Fibroblast of villous mesenchyme (primary cell): ENCODE measurements around the gene ADARB2. TPM values are rescaled to one million over a fixed set of nuclear protein-coding genes. Genes with fewer than 3 reads are reported as not detected.
"Not testable (repeated sequence)": the region's sequence is repeated elsewhere in the genome, so short reads cannot be mapped to it uniquely, and the experiment has no call there.

Experiments used
- DNase-seq: peaks from one replicate; pipeline ENCODE4 v3.0.0-alpha.2; 2010; ENCODE audit warnings: low read depth
- H3K4me3 ChIP-seq: 2 replicates; pipeline ENCODE4 v1.5.1; 2011; ENCODE audit warnings: low read depth, mild to moderate bottlenecking, low read length
- total RNA-seq: library from RNA; depleted of rRNA; stranded (reverse); fragments of >200 nt; gene quantifications from 2 replicates; pipeline ENCODE4 v1.2.3, GENCODE V29; 2012
- TF ChIP-seq, protein P1 (sequence below): IDR thresholded peaks from 2 replicates; pipeline ENCODE4 v1.5.1; 2012; ENCODE audit warnings: low read depth, mild to moderate bottlenecking, low read length; ENCODE audit not compliant: insufficient read depth

Gene ADARB2
- total RNA-seq, 1 donor, result not detected

- TF ChIP-seq, protein P1, sequence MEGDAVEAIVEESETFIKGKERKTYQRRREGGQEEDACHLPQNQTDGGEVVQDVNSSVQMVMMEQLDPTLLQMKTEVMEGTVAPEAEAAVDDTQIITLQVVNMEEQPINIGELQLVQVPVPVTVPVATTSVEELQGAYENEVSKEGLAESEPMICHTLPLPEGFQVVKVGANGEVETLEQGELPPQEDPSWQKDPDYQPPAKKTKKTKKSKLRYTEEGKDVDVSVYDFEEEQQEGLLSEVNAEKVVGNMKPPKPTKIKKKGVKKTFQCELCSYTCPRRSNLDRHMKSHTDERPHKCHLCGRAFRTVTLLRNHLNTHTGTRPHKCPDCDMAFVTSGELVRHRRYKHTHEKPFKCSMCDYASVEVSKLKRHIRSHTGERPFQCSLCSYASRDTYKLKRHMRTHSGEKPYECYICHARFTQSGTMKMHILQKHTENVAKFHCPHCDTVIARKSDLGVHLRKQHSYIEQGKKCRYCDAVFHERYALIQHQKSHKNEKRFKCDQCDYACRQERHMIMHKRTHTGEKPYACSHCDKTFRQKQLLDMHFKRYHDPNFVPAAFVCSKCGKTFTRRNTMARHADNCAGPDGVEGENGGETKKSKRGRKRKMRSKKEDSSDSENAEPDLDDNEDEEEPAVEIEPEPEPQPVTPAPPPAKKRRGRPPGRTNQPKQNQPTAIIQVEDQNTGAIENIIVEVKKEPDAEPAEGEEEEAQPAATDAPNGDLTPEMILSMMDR, result no peak
- H3K4me3 ChIP-seq, result no peak overlapping the region
- DNase-seq, result no peak
Observed at GRCh38 chr10:1331560-1331959, 405.8 kb downstream of the ADARB2 start.

- DNase-seq, result no peak
- TF ChIP-seq, protein P1, result no peak
- no peak overlapping the region for H3K4me3 ChIP-seq
Observed at GRCh38 chr10:1329622-1330021, 407.7 kb downstream of the ADARB2 start.

DNA sequence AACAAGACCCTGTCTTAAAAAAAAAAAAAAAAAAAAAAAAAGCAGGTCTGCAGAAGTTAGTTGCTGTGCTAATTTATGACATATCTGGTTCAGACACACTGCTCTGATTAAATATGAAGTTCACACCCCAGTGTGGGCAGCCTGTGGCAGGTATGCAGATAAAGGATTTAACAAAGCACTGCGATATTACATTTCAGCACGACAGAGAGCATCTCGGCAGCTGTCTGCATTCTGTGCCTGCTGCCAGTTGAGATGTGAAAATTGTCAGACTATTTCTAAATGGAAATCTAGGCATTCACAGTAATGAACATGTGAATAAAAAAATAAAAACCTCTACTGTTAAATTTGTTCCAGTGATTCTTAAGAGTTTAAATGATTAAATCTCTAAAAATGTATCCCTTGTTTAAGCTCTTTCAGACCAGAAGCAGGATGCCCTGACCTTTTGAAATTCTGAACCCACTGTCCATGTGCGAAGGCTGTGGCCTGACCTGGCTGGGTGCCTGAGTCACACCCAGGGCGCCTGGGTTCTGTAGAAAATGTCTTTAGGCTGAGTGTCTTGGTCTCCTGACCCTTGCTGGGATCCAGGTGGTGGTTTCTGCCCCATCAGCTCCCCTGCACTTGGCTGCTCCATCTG lies 408.2 kb downstream of the ADARB2 start:
- no peak for DNase-seq
- H3K4me3 ChIP-seq, result no peak overlapping the region
- TF ChIP-seq, protein P1, result no peak

DNA sequence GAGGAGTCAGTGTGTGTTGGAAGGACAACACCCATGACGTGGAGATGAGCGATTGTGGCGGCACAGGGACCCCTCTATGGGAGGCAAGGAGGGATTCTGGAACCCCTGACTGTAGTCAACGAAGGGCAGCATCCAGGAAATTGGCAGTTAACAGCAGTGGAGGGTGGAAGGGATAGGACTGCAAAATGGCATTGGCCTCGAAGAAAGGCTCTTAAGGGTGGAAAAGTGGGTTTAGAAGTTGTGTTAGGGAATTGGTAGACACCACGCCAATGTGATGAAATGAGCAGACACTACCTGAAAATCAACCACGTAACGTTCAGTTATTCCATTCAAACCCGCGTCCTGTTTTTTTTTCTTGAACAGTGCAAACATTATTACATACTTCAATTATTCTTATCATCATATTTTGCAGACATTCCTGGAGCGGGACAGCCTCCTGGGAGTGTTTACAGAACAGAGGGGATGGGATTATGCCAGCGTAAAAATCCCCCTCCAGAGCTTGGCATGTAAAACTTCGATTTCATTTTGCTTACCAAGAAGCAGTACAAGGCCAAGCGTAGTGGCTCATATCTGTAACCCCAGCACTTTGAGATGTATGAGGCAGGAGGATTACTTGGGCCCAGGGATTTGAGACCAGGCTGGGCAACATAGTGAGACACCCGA lies 409.0 kb downstream of the ADARB2 start:
- TF ChIP-seq, protein P1, result no peak
- no peak for DNase-seq

GRCh38 chr10:1327759-1328158 lies 409.6 kb downstream of the ADARB2 start:
- no peak for DNase-seq

More for the DNA sequence above, 409.0 kb downstream of the ADARB2 start:
- no peak overlapping the region for H3K4me3 ChIP-seq

DNA sequence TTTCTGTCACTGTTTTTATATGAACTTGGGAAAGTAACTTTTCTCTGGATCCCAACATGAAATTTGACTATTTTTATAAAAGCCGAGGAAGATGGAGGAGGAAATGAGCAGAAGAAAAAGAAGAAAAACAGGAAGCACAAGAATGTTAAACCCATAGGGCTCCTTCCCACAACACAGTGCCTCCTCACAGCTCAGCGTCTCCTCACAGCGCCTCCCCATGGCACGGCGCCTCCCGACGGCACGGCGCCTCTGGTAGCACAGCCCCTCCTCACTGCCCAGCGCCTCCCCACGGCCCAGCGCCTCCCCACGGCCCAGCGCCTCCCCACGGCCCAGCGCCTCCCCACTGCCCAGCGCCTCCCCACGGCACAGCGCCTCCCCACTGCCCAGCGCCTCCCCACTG lies 410.8 kb downstream of the ADARB2 start:
- not testable (repeated sequence) for H3K4me3 ChIP-seq, DNase-seq

More at GRCh38 chr10:1327759-1328158, 409.6 kb downstream of the ADARB2 start:
- H3K4me3 ChIP-seq, result no peak overlapping the region
- TF ChIP-seq, protein P1, result no peak

- H3K4me3 ChIP-seq, result no peak overlapping the region
- TF ChIP-seq, protein P1, result no peak
- DNase-seq, result no peak
Observed at GRCh38 chr10:1324903-1325302, 412.4 kb downstream of the ADARB2 start.
